GM21786 (cell line): ENCODE measurements around the gene MYO1D.
"Not testable (repeated sequence)": the region's sequence is repeated elsewhere in the genome, so short reads cannot be mapped to it uniquely, and the experiment has no call there.

Experiments used
- ATAC-seq: cut with Tn5 transposase; IDR thresholded peaks from one replicate; pipeline ENCODE4 v1.9.1; 2021; ENCODE audit not compliant: unreplicated experiment

The MYO1D gene

DNA sequence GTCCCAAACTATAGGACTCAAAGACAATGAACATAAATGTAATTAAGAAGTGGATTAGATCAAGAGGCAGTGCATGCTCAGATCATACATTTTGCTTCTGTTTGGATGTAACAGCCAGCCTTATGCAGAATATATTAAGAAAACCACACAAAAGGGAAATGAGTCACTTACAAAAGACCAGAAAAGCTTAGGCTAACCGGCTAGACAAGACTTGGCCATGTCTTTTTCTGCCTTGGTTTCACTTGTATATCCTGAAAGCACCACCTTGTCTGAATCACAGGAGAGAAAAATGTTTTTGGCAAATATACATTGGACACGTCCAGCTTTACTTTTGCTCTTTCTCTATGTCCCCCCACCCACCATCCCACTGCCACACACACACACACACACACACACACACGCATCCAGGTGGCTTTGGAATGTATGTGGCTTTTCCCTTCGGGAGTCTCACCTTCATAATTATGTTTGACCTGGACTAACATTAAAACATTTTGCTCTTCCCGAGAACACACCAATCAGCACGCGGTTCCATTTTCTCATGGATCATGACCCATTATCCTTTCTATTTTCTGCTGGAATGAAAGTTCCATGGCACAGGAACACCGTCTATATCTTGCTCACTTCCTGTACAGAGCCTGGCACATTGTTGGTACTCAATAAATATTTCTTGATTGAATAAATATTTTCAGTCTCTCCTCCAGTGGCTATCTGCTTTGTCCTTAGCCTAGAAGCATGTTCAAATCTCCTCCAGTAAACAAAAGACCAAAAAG is 325.6 kb downstream of the MYO1D start:
- no peak for ATAC-seq

DNA sequence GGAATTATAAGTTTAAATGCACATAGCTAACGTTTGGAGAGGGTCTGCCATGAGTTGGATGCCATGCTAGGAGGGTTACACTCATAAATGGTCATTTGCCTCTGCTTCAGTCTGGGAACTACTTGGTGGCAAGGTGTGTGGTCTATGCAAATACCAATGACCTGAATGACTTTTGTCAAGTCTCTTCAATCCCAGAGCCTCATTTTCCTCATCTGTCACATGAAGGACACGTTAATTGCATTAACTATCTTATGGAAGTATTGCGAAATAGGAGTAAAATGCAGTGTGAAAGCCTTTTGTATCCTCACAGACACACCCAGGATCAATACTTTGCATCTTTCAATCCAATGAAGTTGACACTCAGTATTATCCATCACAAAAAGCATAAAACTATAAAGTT is 327.4 kb downstream of the MYO1D start:
- ATAC-seq = no peak

DNA sequence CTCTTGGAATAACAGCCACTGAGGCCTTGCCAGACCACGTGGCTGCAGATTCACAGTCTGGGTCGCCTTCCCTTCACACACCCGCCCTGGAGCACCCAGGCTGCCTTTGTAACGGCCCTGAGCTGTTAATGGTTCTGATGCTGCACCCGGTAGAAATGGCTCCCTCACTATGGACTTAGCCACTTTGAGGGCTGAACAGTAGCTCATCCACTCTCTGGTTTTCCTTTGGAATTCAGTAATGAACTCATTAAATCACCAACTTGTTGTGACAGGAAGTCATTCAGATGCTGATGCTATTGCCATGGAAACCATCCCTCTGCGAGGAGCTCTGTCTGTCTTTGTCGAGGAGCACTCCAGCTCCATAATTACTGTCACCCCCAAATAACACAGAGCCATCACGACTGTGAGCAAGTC is 330.9 kb downstream of the MYO1D start:
- ATAC-seq = no peak

DNA sequence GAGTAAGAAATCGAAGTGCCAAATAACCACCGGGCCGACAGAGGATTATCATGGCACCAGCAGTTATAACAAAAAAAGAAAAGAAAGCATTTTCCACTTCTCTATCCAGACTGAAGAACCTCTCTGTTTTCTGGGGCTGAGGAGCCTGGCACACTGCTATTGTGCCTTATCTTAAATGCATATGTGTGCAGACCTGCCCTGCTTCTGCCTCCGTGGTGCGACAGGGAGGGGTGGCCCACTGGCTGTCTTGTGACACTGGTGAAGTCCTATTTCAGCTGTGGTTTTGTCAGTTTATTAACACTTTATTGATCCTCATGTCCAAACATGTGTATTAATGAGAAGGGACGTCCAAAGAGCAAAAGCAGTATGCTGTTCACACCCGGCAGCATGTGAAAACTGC is 334.7 kb downstream of the MYO1D start:
- no peak for ATAC-seq

DNA sequence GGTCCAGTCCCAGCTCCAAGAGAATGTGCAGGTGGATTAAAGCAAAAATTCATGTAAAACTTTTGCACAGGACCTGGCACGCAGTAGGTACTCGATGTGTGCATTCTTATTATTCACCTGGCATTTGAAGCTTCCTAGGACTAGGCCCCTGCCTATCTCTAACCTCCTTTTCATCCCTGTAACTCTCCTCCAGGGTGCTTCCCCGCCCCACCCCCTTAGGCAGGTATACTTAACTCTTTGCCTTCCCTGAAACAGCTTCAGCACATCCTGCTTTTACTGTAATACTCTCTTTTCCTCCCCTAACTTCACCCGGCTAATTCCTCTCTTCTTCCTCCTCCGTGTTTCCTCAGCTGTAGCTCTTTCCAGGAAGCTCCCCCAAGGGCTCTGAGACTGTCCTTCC is 335.3 kb downstream of the MYO1D start:
- no peak for ATAC-seq

DNA sequence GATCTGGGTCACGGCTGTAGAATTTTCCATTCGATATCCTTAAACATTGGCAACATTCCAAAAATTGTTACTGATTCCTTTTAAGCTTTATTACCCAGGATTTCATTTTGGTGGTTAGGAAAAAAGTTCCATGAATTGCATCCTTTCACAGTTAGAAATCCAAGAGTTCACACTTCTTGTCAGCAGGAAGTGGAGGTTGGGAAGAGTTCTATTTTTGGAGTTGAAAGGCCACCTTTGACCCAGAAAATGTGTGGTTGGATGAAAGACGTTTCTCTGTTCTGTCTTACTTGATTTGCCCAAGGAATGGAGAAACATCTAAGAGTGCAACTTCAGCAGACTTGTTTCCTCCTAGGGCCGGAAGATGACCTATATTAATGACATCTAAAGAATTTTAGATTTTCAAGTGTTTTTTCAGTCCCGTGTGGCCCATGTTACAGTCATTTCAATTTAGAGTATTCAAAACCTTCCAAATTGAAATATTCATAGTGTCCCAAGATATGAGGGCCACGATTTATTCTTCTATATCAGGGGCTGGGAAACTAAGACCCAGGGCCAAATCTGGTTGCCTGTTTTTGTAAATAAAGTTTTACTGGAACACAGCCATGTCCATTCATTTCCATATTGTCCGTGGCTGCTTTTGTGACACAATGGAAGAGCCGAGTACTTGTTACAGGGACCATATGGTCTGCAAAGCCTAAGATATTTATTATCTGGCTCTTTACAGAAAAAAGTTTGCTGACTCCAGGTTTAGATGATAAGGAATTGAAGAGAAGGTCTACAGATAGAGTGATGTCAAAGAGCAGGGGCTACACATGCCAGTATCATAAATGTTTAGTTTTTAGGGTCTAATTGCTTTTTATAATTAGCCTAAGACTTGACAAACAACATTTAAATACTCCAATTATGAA is 339.9 kb downstream of the MYO1D start:
- no peak for ATAC-seq

DNA sequence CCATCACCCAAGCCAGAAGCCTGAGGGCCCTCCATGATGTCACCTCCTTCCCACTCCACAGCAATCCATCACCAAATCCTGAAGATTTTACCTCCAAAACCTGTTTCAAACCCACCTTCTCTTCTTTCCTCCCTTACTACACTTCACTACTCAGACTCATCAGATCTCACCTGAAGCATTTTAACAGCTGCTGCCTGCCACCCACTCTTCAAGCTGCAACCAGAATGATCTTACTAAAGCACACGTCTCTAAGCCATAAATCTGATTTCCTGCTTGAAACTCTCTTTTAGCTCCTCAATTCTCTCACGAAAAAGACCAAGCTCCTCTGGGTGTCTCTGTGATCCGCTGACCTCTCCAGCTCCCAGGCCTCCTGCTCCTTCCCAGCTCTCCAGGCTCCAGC is 343.6 kb downstream of the MYO1D start:
- ATAC-seq = no peak

DNA sequence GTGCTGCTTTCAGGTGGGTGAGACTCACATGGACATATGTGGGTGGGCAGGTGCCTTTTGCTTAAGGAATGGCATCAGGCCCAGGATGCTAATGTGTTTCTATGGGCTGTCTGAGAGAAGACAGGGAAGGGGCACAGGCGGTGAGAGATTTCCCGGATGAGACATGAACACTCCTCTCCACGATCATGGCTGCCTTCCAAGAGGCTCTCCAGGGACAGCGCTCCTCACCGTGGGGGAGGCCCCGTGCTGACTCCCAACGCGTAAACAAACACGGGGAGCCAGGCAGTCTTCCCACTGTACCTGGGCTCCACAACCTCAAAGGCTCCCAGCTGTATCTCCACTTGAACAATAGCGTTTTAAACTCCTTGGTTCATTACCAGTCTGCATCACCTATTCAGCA is 347.3 kb downstream of the MYO1D start:
- ATAC-seq = no peak

DNA sequence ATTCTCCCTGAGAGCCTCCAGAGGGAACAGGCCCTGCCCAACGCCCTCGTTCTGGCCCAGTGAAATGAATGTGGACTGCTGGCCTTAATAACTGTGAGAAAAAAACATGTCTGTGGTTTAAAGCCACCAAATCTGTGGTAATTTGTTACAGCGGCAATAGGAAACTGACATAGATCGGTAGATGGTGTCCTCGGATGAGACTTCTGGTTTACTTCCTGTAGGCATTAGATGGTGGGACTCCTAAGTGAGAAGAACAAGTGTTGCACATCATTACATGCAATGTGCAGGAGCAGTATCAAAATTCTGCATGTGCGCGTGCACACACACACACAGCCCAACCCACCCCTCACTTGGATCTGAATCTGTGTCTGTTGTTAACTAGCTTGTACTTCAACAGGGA is 348.1 kb downstream of the MYO1D start:
- no peak for ATAC-seq

DNA sequence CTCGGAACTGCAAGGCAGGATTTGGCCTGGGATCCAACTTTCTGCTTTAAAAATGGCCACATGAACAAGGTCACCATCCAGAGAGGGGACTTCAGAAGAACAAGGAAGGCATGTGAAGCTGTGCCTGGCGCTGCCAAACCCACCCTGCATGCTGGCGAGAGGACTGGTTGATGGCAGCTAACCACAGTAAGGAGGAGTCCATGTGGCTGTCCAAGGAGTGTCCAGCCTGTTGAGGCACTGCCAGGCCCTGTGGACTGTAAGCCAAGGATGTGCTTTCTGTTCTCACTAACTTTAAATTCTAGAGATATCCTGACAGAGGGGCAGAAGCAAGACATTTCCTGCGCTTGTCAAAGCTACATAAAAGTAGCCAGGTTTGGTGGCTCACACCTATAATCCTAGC is 349.8 kb downstream of the MYO1D start:
- ATAC-seq = no peak

DNA sequence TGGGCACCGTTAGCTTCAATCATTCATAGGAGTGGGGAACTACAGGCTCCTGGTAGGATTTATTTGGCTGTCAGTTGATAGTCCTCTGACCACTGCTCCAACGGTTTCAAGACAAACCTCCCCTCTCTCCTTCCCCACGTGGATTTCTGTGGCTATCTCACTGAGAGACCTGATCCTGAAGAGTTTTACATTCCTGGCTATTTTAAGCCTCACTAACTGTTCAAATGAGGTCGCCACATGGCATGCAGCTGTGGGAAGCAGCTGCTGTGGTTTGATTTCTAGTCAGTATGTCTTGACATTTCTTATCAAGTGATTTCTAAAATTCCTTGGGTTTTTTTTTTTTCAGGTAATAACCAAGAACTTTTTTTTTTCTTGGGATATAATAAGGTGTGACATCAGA is 351.8 kb downstream of the MYO1D start:
- no peak for ATAC-seq

DNA sequence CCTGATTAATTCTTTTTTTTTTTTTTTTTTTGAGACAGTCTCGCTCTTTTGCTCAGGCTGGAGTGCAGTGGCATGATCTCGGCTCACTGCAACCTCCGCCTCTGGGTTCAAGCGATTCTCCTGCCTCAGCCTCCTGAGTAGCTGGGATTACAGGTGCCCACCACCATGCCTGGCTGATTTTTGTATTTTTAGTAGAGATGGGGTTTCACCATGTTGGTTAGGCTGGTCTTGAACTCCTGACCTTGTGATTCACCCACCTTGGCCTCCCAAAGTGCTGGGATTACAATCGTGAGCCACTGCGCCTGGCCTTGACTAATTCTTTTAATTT is 352.4 kb downstream of the MYO1D start:
- ATAC-seq = not testable (repeated sequence)

DNA sequence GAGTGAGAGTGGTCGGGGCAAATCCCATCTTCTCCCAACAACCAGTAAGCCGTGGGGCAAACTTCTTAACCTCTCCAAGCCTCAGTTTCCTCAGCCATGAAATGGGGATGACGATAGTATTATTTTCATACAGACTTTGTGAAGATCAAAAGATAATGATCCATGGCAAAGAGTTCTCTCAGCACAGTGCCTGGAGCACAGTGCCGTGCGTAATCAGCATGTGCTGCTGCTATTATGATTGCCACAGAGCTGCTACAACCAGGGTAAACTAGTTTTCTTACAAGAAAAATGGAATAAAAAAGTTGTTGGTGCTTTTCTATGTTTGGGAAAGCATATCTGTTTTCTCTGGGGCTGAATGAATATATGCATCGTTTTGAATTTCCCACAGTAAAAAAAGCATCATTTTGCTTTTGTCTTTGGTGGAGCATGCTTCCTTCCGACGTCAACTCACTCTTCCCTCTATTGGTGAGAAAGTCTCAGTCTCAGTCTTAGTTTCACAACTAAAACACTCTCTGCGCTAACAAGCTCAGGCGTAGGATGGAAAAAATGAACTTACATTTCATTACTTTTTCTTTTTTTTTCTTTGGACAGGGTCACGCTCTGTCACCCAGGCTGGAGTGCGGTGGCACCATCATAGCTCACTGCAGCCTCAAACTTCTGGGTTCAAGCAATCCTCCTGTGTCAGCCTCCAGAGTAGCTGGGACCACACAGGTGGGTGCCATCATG is 352.9 kb downstream of the MYO1D start:
- peak; percentile 33 for ATAC-seq

DNA sequence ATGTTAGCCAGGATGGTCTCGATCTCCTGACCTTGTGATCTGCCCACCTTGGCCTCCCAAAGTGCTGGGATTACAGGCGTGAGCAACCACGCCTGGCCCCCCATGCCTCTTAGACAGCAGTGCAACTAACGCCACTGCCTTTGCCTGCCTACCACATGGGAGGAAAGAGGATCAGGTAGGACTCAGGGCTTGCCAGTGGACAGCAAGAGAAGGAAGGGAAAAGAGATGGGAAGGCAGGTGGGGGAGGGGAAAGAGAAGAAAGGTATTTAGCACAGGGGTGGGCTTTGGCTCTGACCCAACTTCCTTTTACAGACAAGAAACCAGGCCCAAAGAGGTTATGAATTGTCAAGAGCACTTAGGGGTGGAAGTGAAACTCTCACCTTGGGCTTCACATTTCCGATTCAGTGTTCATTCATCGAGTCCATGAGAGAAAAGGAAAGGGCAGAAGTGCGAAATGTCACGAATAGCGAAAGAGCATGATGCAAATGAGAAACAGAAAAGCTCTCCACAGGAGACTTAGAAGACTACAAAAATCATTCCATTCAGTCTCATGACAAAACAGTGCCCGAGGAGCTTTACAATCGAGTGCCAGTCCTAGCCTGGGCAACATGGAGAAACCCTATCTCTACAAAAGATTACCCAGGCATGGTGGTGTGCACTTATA is 353.8 kb downstream of the MYO1D start:
- peak; percentile 54 for ATAC-seq

DNA sequence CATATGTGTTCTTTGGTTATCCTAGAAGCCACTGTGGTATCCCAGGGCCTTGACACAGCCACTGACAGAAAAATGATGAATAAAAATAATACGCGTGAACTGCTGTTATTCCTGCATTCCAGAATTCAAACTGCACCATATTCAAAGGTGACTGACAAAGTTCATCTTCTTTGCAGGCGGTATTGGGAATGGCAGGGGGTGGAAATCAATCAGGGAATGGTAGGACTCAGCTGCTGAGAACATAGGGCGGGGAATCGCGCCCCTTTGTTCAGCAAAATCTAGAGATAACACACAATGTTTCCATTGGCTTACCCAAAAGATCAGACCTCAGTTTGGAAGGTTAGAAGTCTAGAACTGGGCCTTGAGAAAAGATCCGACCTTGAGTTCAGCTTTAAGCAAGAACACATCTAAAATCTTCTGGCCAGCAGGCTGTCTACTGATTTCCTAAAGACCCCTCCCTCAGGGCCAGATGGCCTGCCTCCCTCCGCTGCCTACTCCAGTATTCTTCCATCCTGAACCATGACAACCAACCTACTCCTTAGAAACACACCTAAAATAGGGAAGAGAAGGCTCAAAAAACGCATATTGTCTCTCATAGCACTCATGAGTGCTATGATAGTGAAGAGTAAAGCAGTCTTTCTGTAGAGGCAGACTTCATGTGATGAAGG is 356.1 kb downstream of the MYO1D start:
- ATAC-seq = no peak

DNA sequence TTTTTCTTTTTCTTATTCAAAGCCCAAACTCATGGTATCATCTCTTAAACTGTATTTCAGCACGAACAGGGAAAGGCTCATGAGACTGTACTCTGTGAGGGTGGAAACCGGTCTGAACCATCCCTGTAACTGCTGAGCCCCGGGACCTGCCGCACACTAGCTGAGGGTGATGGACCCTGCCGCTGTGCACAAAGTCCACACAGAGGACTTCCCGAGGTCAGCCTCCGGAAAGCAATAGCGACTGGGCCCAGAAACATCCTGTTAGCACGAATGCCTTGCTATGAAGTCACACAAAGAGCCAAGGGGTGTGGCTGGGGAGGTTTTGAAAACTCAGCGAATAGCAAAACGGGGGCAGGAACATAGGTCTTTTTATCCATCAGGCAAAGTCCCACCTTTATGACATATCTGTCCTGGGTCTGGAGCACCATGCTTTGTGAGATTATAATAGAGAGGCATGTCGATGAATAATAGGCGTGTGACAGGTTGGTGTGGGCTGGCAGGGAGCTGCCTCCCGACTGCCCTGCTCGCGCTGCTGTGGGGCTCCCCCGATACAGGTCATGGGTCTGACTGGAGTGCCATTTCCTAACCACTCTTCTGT is 356.7 kb downstream of the MYO1D start:
- ATAC-seq = no peak

DNA sequence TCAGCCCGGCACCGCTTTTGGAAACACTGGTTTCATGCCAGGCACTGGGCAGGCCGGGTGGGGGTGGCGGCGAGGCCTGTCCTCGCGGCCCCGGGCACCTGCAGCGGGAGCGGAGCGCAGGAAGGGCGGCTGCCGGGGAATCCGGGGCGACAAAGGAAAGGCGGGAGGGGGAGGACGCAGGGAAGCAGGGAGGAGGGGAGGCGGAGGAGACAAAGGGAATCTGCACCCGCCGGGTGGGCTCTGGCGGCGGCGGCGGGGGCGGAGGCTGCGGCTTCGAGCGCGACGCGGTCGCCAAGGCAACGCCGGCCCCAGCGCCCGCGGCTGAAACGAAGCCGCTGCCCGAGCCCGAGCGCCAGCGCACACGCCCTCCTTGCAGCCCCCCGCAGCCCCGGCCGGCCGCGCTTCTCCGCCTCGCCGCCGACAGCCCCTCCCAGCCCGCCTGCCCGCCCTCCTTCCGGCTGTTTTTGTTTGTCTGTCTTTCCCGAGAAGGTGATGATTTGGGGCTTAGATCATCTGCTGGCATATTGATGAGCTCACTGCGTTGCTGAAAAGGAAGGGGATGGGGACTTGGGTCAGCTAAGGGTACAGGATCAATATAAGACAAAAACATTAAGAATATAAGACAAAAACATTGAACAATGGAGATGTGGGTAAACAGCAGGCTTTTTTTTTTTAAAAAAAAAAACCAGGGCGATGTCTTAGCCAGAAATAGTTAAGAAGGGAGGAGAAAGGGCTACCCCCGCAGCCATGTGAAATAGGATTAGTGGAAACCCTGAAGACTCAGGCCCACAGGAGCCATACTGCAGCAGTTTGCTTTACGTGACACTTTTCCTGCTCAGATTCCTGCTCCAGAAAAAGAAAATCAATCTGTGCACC is 357.5 kb downstream of the MYO1D start:
- no peak for ATAC-seq

DNA sequence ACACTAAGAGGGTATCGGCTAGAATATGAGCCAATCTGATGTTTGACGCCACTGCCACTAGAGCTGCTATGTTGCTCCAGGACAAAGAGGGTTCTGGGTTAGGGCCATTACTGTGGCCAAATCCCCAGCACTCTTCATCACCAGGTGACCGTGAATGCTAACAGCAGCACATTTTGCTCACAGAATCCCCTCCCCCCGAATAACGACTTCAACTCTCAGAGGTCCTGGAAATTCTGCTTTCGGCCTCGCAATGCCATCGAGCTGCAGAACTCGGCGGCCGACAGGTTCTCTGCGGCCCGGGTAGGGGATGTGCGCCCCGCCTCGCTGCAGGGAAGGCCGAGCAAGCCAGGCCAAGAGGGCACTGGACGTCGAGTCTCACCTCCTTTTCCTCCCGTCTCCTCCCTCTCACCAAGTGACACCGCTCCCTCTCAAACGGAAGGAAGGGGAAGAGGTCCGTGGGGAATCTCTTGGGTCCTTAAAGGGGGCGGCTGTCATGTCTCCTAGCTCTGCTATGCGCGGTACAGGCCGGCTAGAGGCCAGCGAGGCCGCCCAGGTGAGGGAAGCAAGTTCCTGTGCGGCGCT is 358.2 kb downstream of the MYO1D start:
- ATAC-seq = no peak

DNA sequence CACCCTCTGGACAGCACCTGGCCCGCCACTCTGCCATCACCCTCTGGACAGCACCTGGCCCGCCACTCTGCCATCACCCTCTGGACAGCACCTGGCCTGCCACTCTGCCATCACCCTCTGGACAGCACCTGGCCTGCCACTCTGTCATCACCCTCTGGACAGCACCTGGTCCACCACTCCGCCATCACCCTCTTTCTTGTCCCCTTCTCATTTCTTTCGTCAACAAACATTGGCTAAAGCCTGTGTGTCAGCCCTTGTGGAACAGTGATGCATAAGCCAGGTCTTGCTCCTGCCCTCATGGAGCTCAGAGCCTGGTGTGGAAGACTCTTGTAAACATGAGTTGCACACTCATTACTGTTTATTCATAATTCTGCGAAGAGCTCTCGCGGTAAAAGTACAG is 358.9 kb downstream of the MYO1D start:
- no peak for ATAC-seq
